ENCODE data around the gene RAPGEF6.

GRCh38 chr5:131613423-131613822 lies 21.6 kb downstream of the RAPGEF6 start:
- TF ChIP-seq, protein P1, sequence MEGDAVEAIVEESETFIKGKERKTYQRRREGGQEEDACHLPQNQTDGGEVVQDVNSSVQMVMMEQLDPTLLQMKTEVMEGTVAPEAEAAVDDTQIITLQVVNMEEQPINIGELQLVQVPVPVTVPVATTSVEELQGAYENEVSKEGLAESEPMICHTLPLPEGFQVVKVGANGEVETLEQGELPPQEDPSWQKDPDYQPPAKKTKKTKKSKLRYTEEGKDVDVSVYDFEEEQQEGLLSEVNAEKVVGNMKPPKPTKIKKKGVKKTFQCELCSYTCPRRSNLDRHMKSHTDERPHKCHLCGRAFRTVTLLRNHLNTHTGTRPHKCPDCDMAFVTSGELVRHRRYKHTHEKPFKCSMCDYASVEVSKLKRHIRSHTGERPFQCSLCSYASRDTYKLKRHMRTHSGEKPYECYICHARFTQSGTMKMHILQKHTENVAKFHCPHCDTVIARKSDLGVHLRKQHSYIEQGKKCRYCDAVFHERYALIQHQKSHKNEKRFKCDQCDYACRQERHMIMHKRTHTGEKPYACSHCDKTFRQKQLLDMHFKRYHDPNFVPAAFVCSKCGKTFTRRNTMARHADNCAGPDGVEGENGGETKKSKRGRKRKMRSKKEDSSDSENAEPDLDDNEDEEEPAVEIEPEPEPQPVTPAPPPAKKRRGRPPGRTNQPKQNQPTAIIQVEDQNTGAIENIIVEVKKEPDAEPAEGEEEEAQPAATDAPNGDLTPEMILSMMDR (IDR thresholded peaks at IDR 0.05; ENCODE audit: insufficient read depth, low read length) = no peak
- TF ChIP-seq, protein P2, sequence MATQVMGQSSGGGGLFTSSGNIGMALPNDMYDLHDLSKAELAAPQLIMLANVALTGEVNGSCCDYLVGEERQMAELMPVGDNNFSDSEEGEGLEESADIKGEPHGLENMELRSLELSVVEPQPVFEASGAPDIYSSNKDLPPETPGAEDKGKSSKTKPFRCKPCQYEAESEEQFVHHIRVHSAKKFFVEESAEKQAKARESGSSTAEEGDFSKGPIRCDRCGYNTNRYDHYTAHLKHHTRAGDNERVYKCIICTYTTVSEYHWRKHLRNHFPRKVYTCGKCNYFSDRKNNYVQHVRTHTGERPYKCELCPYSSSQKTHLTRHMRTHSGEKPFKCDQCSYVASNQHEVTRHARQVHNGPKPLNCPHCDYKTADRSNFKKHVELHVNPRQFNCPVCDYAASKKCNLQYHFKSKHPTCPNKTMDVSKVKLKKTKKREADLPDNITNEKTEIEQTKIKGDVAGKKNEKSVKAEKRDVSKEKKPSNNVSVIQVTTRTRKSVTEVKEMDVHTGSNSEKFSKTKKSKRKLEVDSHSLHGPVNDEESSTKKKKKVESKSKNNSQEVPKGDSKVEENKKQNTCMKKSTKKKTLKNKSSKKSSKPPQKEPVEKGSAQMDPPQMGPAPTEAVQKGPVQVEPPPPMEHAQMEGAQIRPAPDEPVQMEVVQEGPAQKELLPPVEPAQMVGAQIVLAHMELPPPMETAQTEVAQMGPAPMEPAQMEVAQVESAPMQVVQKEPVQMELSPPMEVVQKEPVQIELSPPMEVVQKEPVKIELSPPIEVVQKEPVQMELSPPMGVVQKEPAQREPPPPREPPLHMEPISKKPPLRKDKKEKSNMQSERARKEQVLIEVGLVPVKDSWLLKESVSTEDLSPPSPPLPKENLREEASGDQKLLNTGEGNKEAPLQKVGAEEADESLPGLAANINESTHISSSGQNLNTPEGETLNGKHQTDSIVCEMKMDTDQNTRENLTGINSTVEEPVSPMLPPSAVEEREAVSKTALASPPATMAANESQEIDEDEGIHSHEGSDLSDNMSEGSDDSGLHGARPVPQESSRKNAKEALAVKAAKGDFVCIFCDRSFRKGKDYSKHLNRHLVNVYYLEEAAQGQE (IDR thresholded peaks at IDR 0.05; ENCODE audit: insufficient replicate concordance, low read depth) = no peak
- TF ChIP-seq POLR2AphosphoS5 (IDR thresholded peaks at IDR 0.05; ENCODE audit: low read depth) = no peak
